Activated T-cell treated with anti-CD3 and anti-CD28 coated beads for 1 hour (primary cell): ENCODE measurements around the gene PRSS56.

Experiments used
- DNase-seq: peaks from one replicate; pipeline ENCODE4 v3.0.0-alpha.2; 2020; ENCODE audit warnings: low read depth

PRSS56 gene

GRCh38 chr2:232519581-232520438 lies at the start of gene PRSS56:
Gene PRSS56 (plus strand): TSS chr2:232520388. CDS start chr2:232520599, 211 bp downstream.
- no peak for DNase-seq

GRCh38 chr2:232473467-232473890 lies 46.7 kb upstream of the PRSS56 start:
- DNase-seq: no peak

GRCh38 chr2:232476045-232476444 lies 44.1 kb upstream of the PRSS56 start:
- DNase-seq: no peak

GRCh38 chr2:232476791-232477190 lies 43.4 kb upstream of the PRSS56 start:
- DNase-seq: no peak

GRCh38 chr2:232477751-232478510 lies 42.3 kb upstream of the PRSS56 start:
- no peak for DNase-seq

GRCh38 chr2:232478571-232479340 lies 41.4 kb upstream of the PRSS56 start:
- DNase-seq: no peak

- no peak for DNase-seq
Observed at GRCh38 chr2:232479341-232480200, 40.6 kb upstream of the PRSS56 start.

- no peak for DNase-seq
Observed at GRCh38 chr2:232480201-232481190, 39.7 kb upstream of the PRSS56 start.

GRCh38 chr2:232481322-232482140 lies 38.7 kb upstream of the PRSS56 start:
- no peak for DNase-seq

GRCh38 chr2:232482301-232483238 lies 37.6 kb upstream of the PRSS56 start:
- no peak for DNase-seq

- DNase-seq: no peak
Observed at GRCh38 chr2:232483311-232483922, 36.8 kb upstream of the PRSS56 start.

GRCh38 chr2:232483923-232484627 lies 36.1 kb upstream of the PRSS56 start:
- no peak for DNase-seq

GRCh38 chr2:232484628-232485347 lies 35.4 kb upstream of the PRSS56 start:
- DNase-seq: no peak

- no peak for DNase-seq
Observed at GRCh38 chr2:232485348-232485756, 34.8 kb upstream of the PRSS56 start.

- DNase-seq: no peak
Observed at GRCh38 chr2:232485757-232486557, 34.2 kb upstream of the PRSS56 start.
